ENCODE results near the gene PLSCR3. TPM values are rescaled to one million over a fixed set of nuclear protein-coding genes. Genes with fewer than 3 reads are reported as not detected.
A peak's percentile ranks its signal among the peaks of the same experiment; 100 is the strongest.

PLSCR3 gene
- total and polyA plus RNA-seq, 5 donors from 2014 or later, result 113 to 174 (median 151) TPM

GRCh38 chr17:7425316-7425715 lies 31.0 kb upstream of the PLSCR3 start, which contains the start of gene SPEM2:
Gene SPEM2, plus strand, starts transcription at chr17:7425616. Its CDS starts 73 bp downstream, at chr17:7425689.
- no peaks in the 10 kb centered on the region for H3K9me3 ChIP-seq (ENCODE audit: control insufficient read depth in 2 of 2, low read length in 2 of 2)
- Mint-ChIP-seq H3K4me1 (no peaks in the 10 kb centered on the region), H3K36me3 (no peaks in the 10 kb centered on the region), H3K27me3 (no peaks in the 10 kb centered on the region), H3K9me3 (peaks cover 0 to 1% (median 0%) of the 10 kb centered on the region in 7 donors), H3K4me3 (no peak within 1 kb of the TSS), H3K27ac (no peak within 1 kb of the TSS)
- H3K4me1 ChIP-seq (ENCODE audit: control insufficient read depth, insufficient read depth, low read length, poor library complexity, severe bottlenecking), result no peaks in the 10 kb centered on the region
- no peak within 1 kb of the TSS for H3K27ac ChIP-seq (ENCODE audit: insufficient read depth, low read length, poor library complexity, severe bottlenecking)
- H3K36me3 ChIP-seq (ENCODE audit: control insufficient read depth, insufficient read depth, low read length), result no peaks in the 10 kb centered on the region
- H3K27me3 ChIP-seq (ENCODE audit: control insufficient read depth, insufficient read depth, low read length), result no peaks in the 10 kb centered on the region
- ATAC-seq (ENCODE audit: low read depth in 2 of 2) (no peak), DNase-seq (no peak)
- no peak within 1 kb of the TSS for H3K4me3 ChIP-seq (ENCODE audit: low read depth, low read length)

- no peak for ATAC-seq (ENCODE audit: low read depth in 2 of 2)
Measured at GRCh38 chr17:7423679-7424078, 29.4 kb upstream of the PLSCR3 start.

GRCh38 chr17:7421186-7421585 lies 26.9 kb upstream of the PLSCR3 start:
- Mint-ChIP-seq H3K9me3 (peaks cover 0 to 1% (median 0%) of the 10 kb centered on the region in 7 donors), H3K27me3 (peaks cover 4% of the 10 kb centered on the region), H3K4me1 (no peaks in the 10 kb centered on the region), H3K4me3 (no peak overlapping the region), H3K27ac (no peak overlapping the region), H3K36me3 (no peaks in the 10 kb centered on the region)
- no peak for DNase-seq
- Histone ChIP-seq H3K4me1 (ENCODE audit: control insufficient read depth, insufficient read depth, low read length, poor library complexity, severe bottlenecking) (no peaks in the 10 kb centered on the region), H3K27me3 (ENCODE audit: control insufficient read depth, insufficient read depth, low read length) (no peaks in the 10 kb centered on the region), H3K27ac (ENCODE audit: insufficient read depth, low read length, poor library complexity, severe bottlenecking) (no peak overlapping the region), H3K36me3 (ENCODE audit: control insufficient read depth, insufficient read depth, low read length) (no peaks in the 10 kb centered on the region), H3K4me3 (ENCODE audit: low read depth, low read length) (no peak overlapping the region), H3K9me3 (ENCODE audit: control insufficient read depth in 2 of 2, low read length in 2 of 2) (no peaks in the 10 kb centered on the region)
- ATAC-seq (ENCODE audit: low read depth in 2 of 2), result no peak

More at GRCh38 chr17:7423679-7424078, 29.4 kb upstream of the PLSCR3 start:
- no peak overlapping the region for H3K4me3 ChIP-seq (ENCODE audit: low read depth, low read length)
- Mint-ChIP-seq H3K27ac (no peak overlapping the region), H3K27me3 (peaks cover 4% of the 10 kb centered on the region), H3K9me3 (peaks cover 0 to 1% (median 0%) of the 10 kb centered on the region in 7 donors), H3K36me3 (no peaks in the 10 kb centered on the region), H3K4me1 (no peaks in the 10 kb centered on the region), H3K4me3 (no peak overlapping the region)
- no peak for DNase-seq
- no peaks in the 10 kb centered on the region for H3K9me3 ChIP-seq (ENCODE audit: control insufficient read depth in 2 of 2, low read length in 2 of 2)
- no peaks in the 10 kb centered on the region for H3K27me3 ChIP-seq (ENCODE audit: control insufficient read depth, insufficient read depth, low read length)
- no peak overlapping the region for H3K27ac ChIP-seq (ENCODE audit: insufficient read depth, low read length, poor library complexity, severe bottlenecking)
- H3K4me1 ChIP-seq (ENCODE audit: control insufficient read depth, insufficient read depth, low read length, poor library complexity, severe bottlenecking), result no peaks in the 10 kb centered on the region
- no peaks in the 10 kb centered on the region for H3K36me3 ChIP-seq (ENCODE audit: control insufficient read depth, insufficient read depth, low read length)

- Histone ChIP-seq H3K4me3 (ENCODE audit: low read depth, low read length) (no peak within 1 kb of the TSS), H3K36me3 (ENCODE audit: control insufficient read depth, insufficient read depth, low read length) (no peaks in the 10 kb centered on the region), H3K9me3 (ENCODE audit: control insufficient read depth in 2 of 2, low read length in 2 of 2) (no peaks in the 10 kb centered on the region), H3K4me1 (ENCODE audit: control insufficient read depth, insufficient read depth, low read length, poor library complexity, severe bottlenecking) (no peaks in the 10 kb centered on the region), H3K27ac (ENCODE audit: insufficient read depth, low read length, poor library complexity, severe bottlenecking) (no peak within 1 kb of the TSS), H3K27me3 (ENCODE audit: control insufficient read depth, insufficient read depth, low read length) (no peaks in the 10 kb centered on the region)
- Mint-ChIP-seq H3K9me3 (peaks cover 0 to 1% (median 0%) of the 10 kb centered on the region in 7 donors), H3K27ac (no peak within 1 kb of the TSS), H3K36me3 (no peaks in the 10 kb centered on the region), H3K4me3 (no peak within 1 kb of the TSS), H3K27me3 (peaks cover 4% of the 10 kb centered on the region), H3K4me1 (no peaks in the 10 kb centered on the region)
- ATAC-seq (ENCODE audit: low read depth in 2 of 2) (no peak), DNase-seq (no peak)
Measured at GRCh38 chr17:7419819-7420610, 25.7 kb upstream of the PLSCR3 start, which contains the start of gene SPEM1. Gene SPEM1, plus strand, starts transcription at chr17:7420324. Its CDS starts 61 bp downstream, at chr17:7420385.

- peaks cover 0 to 1% (median 0%) of the 10 kb centered on the region in 7 donors for H3K9me3 Mint-ChIP-seq
- H3K36me3 Mint-ChIP-seq, result no peaks in the 10 kb centered on the region
- H3K4me3 Mint-ChIP-seq, result no peak overlapping the region
- ATAC-seq (ENCODE audit: low read depth in 2 of 2) (no peak), DNase-seq (no peak)
- Histone ChIP-seq H3K27ac (ENCODE audit: insufficient read depth, low read length, poor library complexity, severe bottlenecking) (no peak overlapping the region), H3K4me1 (ENCODE audit: control insufficient read depth, insufficient read depth, low read length, poor library complexity, severe bottlenecking) (no peaks in the 10 kb centered on the region), H3K9me3 (ENCODE audit: control insufficient read depth in 2 of 2, low read length in 2 of 2) (no peaks in the 10 kb centered on the region), H3K27me3 (ENCODE audit: control insufficient read depth, insufficient read depth, low read length) (no peaks in the 10 kb centered on the region), H3K36me3 (ENCODE audit: control insufficient read depth, insufficient read depth, low read length) (no peaks in the 10 kb centered on the region), H3K4me3 (ENCODE audit: low read depth, low read length) (no peak overlapping the region)
- H3K27ac Mint-ChIP-seq, result no peak overlapping the region
- no peaks in the 10 kb centered on the region for H3K4me1 Mint-ChIP-seq
- H3K27me3 Mint-ChIP-seq, result peaks cover 4% of the 10 kb centered on the region
Measured at GRCh38 chr17:7418472-7419152, 24.3 kb upstream of the PLSCR3 start.

- DNase-seq, result no peak
- ATAC-seq (ENCODE audit: low read depth in 2 of 2), result no peak
- H3K36me3 Mint-ChIP-seq, result no peaks in the 10 kb centered on the region
- H3K9me3 Mint-ChIP-seq, result peaks cover 0 to 1% (median 0%) of the 10 kb centered on the region in 7 donors
- H3K4me1 Mint-ChIP-seq, result no peaks in the 10 kb centered on the region
- Histone ChIP-seq H3K9me3 (ENCODE audit: control insufficient read depth in 2 of 2, low read length in 2 of 2) (no peaks in the 10 kb centered on the region), H3K4me1 (ENCODE audit: control insufficient read depth, insufficient read depth, low read length, poor library complexity, severe bottlenecking) (no peaks in the 10 kb centered on the region), H3K36me3 (ENCODE audit: control insufficient read depth, insufficient read depth, low read length) (no peaks in the 10 kb centered on the region), H3K27ac (ENCODE audit: insufficient read depth, low read length, poor library complexity, severe bottlenecking) (no peak overlapping the region), H3K4me3 (ENCODE audit: low read depth, low read length) (no peak overlapping the region), H3K27me3 (ENCODE audit: control insufficient read depth, insufficient read depth, low read length) (no peaks in the 10 kb centered on the region)
- no peak overlapping the region for H3K27ac Mint-ChIP-seq
- no peak overlapping the region for H3K4me3 Mint-ChIP-seq
- peaks cover 4% of the 10 kb centered on the region for H3K27me3 Mint-ChIP-seq
Measured at GRCh38 chr17:7417056-7417655, 22.8 kb upstream of the PLSCR3 start.

- Mint-ChIP-seq H3K4me1 (no peaks in the 10 kb centered on the region), H3K27ac (no peak overlapping the region), H3K27me3 (peaks cover 4% of the 10 kb centered on the region), H3K4me3 (no peak overlapping the region), H3K36me3 (no peaks in the 10 kb centered on the region), H3K9me3 (peaks cover 0 to 1% (median 0%) of the 10 kb centered on the region in 7 donors)
- H3K9me3 ChIP-seq (ENCODE audit: control insufficient read depth in 2 of 2, low read length in 2 of 2), result no peaks in the 10 kb centered on the region
- H3K27ac ChIP-seq (ENCODE audit: insufficient read depth, low read length, poor library complexity, severe bottlenecking), result no peak overlapping the region
- no peaks in the 10 kb centered on the region for H3K4me1 ChIP-seq (ENCODE audit: control insufficient read depth, insufficient read depth, low read length, poor library complexity, severe bottlenecking)
- H3K4me3 ChIP-seq (ENCODE audit: low read depth, low read length), result no peak overlapping the region
- H3K36me3 ChIP-seq (ENCODE audit: control insufficient read depth, insufficient read depth, low read length), result no peaks in the 10 kb centered on the region
- no peaks in the 10 kb centered on the region for H3K27me3 ChIP-seq (ENCODE audit: control insufficient read depth, insufficient read depth, low read length)
- DNase-seq (peak in 1 of 3 donors; percentile 33), ATAC-seq (ENCODE audit: low read depth in 2 of 2) (peak in 1 of 2 donors; percentile 28)
Measured at GRCh38 chr17:7416323-7416722, 22.0 kb upstream of the PLSCR3 start.
